ENCODE results near the gene COL21A1.

COL21A1 gene

DNA sequence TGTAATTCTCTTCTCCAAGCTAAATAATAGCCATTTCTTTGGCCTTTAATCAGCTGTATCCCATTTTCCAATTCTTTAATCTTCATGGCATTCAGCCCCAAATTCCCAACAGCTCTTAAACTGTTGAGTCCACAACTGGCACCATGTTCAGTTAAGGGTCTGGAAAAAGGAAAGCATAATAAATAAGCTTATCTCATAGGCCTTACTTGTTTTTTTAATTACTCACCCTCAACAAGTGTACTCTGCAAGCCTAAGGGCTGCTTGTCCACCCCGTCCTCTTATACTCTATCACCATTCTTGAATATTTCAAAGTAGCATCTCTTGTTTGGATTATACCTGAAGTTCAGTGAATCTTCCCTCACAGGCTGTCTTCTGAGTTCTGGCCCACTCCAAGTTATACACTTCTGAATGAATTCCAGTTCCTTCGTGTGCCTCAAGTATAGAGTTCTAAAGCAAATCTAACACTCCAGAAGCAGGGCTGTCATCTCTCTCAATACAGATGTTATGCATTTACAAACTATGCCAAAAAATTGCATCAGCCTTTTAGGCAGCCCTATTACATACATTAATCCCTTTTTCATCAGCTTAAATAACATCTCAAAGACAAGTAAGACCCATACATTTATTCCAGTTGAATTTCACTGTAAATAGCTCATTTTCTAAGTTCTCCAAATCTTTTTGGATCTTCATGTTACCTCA lies 98.7 kb downstream of the COL21A1 start:
- H3K4me3 ChIP-seq = no peak overlapping the region
- no peak overlapping the region for H3K9ac ChIP-seq
- H3K27ac ChIP-seq = no peak overlapping the region
- H3K27me3 ChIP-seq = no peaks in the 10 kb centered on the region
- no peaks in the 10 kb centered on the region for H4K20me1 ChIP-seq
- H3K9me3 ChIP-seq (replicated peaks in 1 of 11) = peaks cover 0 to 8% (median 0%) of the 10 kb centered on the region in 11 experiments; a peak in 4 of 22 replicates
- H3K4me2 ChIP-seq = no peak overlapping the region
- TF ChIP-seq Cebpa-rat (IDR thresholded peaks at IDR 0.05) = no peak
- H3K4me1 ChIP-seq = no peaks in the 10 kb centered on the region
- H3K36me3 ChIP-seq = no peaks in the 10 kb centered on the region

DNA sequence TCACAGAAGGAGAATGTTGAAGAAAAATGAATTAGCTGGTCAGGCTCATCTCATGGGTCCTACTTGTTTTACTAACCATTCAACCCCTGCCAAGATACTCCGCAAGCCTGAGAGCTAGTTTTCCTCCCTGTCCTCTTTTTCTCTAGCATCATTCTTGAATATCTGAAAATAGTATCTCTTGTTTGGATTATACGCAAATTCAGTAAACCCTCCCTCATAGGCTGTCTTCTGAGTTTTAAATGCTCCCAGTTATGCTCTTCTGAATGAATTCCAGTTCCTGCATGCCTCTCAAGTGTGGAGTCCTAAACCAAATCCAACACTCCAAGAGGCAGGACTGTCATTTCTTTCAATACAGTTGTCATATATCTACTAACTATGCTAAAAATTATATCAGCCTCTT lies 99.6 kb downstream of the COL21A1 start:
- H4K20me1 ChIP-seq = no peaks in the 10 kb centered on the region
- no peak overlapping the region for H3K27ac ChIP-seq
- no peaks in the 10 kb centered on the region for H3K4me1 ChIP-seq
- H3K9ac ChIP-seq = no peak overlapping the region
- H3K4me2 ChIP-seq = no peak overlapping the region
- H3K9me3 ChIP-seq (replicated peaks in 1 of 11) = no peaks in the 10 kb centered on the region
- no peaks in the 10 kb centered on the region for H3K27me3 ChIP-seq
- H3K4me3 ChIP-seq = no peak overlapping the region
- H3K36me3 ChIP-seq = no peaks in the 10 kb centered on the region
- TF ChIP-seq Cebpa-rat (IDR thresholded peaks at IDR 0.05) = no peak

DNA sequence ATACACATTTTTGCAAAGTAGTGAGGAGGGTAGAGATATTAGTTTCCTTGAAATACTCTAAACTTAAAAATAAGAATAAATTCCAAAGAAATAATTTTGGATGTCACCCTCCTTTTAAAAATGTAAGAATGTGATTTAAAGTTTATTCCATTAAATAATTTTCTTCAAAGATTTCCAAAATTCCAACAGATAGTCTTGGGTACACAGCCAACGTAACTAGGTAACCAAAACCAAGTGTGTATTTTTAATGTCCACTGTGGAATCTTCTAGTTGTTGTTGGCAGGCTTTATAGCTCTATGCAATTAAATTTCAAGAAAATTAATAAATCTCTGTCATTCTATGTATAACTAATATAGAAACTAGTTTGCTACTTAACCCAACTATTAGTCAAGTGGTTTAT lies 101.3 kb downstream of the COL21A1 start:
- no peak for TF ChIP-seq Cebpa-rat (IDR thresholded peaks at IDR 0.05)
- Histone ChIP-seq H4K20me1 (no peaks in the 10 kb centered on the region), H3K4me3 (no peak overlapping the region), H3K36me3 (no peaks in the 10 kb centered on the region), H3K27ac (no peak overlapping the region), H3K4me1 (no peaks in the 10 kb centered on the region), H3K9ac (no peak overlapping the region), H3K4me2 (no peak overlapping the region), H3K9me3 (replicated peaks in 1 of 11) (no peaks in the 10 kb centered on the region), H3K27me3 (no peaks in the 10 kb centered on the region)

DNA sequence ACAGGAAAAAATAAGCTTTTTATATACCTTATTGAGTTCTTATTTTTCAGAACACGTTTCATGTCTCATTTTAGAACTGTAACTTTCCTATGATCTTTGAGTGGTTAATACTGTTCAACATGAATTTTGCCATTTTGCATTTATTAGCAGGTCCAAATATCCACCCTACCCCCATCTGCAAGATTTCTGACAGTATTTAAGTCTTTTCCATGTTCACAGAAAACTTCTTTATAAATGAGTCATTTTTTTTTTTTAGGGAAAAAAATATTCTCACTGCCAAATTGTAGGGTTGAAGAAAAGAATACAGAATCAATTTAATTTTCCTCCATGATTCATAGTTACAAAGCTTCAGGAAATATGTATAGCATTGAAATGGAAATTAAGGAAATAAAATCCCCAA lies 101.8 kb downstream of the COL21A1 start:
- Histone ChIP-seq H3K4me1 (no peaks in the 10 kb centered on the region), H3K36me3 (no peaks in the 10 kb centered on the region), H3K4me2 (no peak overlapping the region), H3K27me3 (no peaks in the 10 kb centered on the region), H3K9ac (no peak overlapping the region), H4K20me1 (no peaks in the 10 kb centered on the region), H3K4me3 (no peak overlapping the region), H3K27ac (no peak overlapping the region), H3K9me3 (replicated peaks in 1 of 11) (no peaks in the 10 kb centered on the region)
- no peak for TF ChIP-seq Cebpa-rat (IDR thresholded peaks at IDR 0.05)

DNA sequence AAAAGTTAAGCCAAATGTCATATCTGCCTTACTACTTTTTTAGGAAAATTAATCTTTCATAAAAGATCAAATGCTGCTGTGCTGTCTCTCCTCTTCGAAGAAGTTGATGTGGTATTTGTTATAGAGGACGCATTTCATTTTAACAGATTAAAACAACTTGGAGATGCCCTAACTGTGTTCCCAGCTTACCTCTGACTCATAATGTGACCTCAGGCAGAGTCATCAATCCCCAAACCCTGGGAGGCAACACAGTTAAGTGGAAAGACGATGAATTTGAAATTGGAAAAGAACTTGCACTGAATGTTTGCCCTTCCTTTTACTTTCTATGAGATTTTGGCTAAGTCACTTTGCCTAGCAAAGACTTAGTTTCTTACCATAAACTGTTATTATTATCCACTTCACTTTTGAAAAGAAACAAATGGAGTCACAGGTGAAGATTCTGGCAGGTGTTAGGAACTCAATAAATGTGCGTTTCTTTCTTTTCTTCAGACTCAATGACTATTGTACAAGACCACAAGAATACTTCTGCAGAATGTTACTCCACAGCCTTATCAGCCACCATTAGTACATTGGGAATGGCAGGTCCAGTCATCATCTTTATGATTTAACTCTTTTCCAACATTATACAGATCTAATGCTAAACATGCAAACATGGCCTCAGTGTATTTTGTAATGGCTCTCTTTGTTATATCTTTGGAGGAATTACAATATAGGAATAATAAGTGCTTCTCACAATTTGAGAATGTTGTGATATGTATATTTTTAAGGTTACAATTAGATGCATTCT lies 102.6 kb downstream of the COL21A1 start:
- H3K27ac ChIP-seq = no peak overlapping the region

DNA sequence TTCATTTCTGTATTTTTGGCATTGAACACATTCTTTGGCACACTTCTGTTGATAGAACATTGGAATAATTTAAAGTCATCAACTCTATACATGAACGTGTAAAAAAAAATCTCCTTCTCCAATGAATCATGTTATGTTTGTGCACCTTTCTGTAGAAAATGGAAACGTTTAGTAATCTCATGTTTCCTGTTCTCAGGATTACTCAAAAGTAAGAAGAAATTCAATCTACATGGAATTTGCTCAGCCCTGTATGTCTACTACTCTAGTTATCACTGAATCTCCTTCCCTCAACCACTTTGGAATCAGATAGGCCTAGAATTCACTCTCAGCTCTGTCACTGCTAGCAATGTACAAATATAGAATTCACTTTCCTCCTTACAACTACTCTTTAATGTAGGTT lies 103.6 kb downstream of the COL21A1 start:
- Histone ChIP-seq H3K9ac (no peak overlapping the region), H3K36me3 (no peaks in the 10 kb centered on the region), H4K20me1 (no peaks in the 10 kb centered on the region), H3K27me3 (no peaks in the 10 kb centered on the region), H3K27ac (no peak overlapping the region), H3K9me3 (replicated peaks in 1 of 11) (no peaks in the 10 kb centered on the region), H3K4me1 (no peaks in the 10 kb centered on the region), H3K4me2 (no peak overlapping the region), H3K4me3 (no peak overlapping the region)
- TF ChIP-seq Cebpa-rat (IDR thresholded peaks at IDR 0.05) = no peak

More for the DNA sequence above, 102.6 kb downstream of the COL21A1 start:
- H4K20me1 ChIP-seq = no peaks in the 10 kb centered on the region
- H3K4me1 ChIP-seq = no peaks in the 10 kb centered on the region
- H3K4me3 ChIP-seq = no peak overlapping the region
- no peaks in the 10 kb centered on the region for H3K36me3 ChIP-seq
- no peaks in the 10 kb centered on the region for H3K27me3 ChIP-seq
- H3K9ac ChIP-seq = no peak overlapping the region
- H3K4me2 ChIP-seq = no peak overlapping the region
- H3K9me3 ChIP-seq (replicated peaks in 1 of 11) = no peaks in the 10 kb centered on the region
- TF ChIP-seq Cebpa-rat (IDR thresholded peaks at IDR 0.05) = no peak

DNA sequence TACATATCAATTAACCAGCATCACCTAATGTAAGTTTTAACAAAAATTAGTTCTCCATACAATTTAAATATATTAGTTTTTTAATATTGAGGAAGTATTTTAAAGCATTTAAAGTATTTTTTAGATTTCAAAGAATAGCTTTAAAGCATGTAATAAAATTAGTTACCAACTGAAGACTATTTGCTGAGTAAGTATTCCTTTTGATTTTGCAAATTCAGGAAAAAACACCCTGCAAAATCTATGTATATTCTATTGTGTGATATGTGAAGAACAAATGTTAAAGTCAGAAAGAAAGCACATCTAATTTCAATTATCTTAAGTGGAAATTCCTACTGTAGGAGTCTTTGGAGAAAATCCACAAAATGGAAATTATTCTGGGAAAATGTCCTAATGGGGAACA lies 107.3 kb downstream of the COL21A1 start:
- no peaks in the 10 kb centered on the region for H4K20me1 ChIP-seq
- no peak overlapping the region for H3K27ac ChIP-seq
- no peak overlapping the region for H3K4me3 ChIP-seq
- H3K36me3 ChIP-seq = no peaks in the 10 kb centered on the region
- H3K4me2 ChIP-seq = no peak overlapping the region
- H3K27me3 ChIP-seq = no peaks in the 10 kb centered on the region
- H3K9me3 ChIP-seq (replicated peaks in 1 of 11) = no peaks in the 10 kb centered on the region
- no peaks in the 10 kb centered on the region for H3K4me1 ChIP-seq
- H3K9ac ChIP-seq = no peak overlapping the region
- no peak for TF ChIP-seq Cebpa-rat (IDR thresholded peaks at IDR 0.05)

DNA sequence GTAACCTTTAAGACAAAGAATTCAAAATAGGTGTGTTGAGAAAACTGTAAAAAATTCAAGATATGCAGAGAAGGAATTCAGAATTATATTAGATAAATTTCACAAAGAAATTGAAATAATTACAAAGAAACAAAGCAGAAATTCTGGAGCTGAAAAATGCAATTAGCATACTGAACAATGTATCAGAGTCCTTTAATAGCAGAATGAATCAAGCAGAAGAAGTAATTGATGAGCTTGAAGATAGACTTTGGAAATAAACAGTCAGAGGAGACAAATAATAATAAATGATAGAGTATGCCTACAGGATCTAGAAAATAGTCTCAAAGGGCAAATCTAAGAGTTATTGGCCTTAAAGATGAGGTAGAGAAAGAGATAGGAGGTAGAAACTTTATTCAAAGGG lies 131.7 kb downstream of the COL21A1 start:
- Histone ChIP-seq H3K36me3 (no peaks in the 10 kb centered on the region), H4K20me1 (no peaks in the 10 kb centered on the region), H3K4me1 (no peaks in the 10 kb centered on the region), H3K4me2 (no peak overlapping the region), H3K4me3 (no peak overlapping the region), H3K9ac (no peak overlapping the region), H3K27ac (no peak overlapping the region), H3K27me3 (no peaks in the 10 kb centered on the region), H3K9me3 (replicated peaks in 1 of 11) (peaks cover 7 to 28% (median 17%) of the 10 kb centered on the region in 11 experiments; a peak in 19 of 22 replicates)
- no peak for TF ChIP-seq Cebpa-rat (IDR thresholded peaks at IDR 0.05)

DNA sequence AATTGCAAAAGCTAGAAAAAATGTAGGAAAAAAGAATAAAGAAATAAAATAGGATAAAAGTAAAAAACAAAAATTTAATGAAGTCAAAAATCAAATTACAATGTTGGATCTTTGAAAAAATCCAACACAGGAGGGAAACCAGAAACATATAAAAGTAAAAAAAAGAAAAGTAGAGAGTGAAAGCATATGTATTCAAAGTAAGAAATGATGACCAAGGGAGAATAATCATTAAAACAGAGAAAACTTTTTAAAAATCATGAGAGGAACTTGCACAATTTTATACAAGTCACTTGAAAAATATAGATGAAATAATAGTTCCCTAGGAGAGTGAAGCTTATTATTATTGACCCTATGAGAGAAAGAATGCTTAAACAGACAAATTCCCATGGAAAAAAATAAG lies 138.2 kb downstream of the COL21A1 start:
- no peak overlapping the region for H3K4me3 ChIP-seq
- H3K9me3 ChIP-seq (replicated peaks in 1 of 11) = peaks cover 0 to 27% (median 11%) of the 10 kb centered on the region in 11 experiments; a peak in 15 of 22 replicates
- no peaks in the 10 kb centered on the region for H3K36me3 ChIP-seq
- H3K9ac ChIP-seq = no peak overlapping the region
- no peak for TF ChIP-seq Cebpa-rat (IDR thresholded peaks at IDR 0.05)
- H3K27me3 ChIP-seq = no peaks in the 10 kb centered on the region
- no peak overlapping the region for H3K4me2 ChIP-seq
- H3K4me1 ChIP-seq = no peaks in the 10 kb centered on the region
- H4K20me1 ChIP-seq = no peaks in the 10 kb centered on the region
- H3K27ac ChIP-seq = no peak overlapping the region

DNA sequence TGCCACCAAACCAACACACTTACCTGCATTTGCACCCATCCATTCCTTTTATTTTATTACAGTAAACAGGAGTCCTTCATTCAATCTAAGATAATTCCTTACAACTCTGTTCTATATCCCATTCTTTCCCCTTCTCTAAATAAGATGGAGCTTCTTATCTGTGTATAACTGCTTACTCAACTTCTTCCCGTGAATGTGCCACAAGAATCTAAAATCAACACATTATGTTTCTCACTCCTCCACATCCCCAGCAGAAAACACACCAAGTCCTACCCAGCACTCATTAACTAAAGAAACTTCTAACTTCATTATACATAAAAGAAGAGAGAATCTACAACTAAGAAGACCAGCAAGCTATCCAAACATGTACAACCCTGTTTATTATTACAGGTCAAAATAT lies 141.1 kb downstream of the COL21A1 start:
- Histone ChIP-seq H3K4me1 (peaks cover 0 to 16% (median 4%) of the 10 kb centered on the region in 10 experiments; a peak in 7 of 20 replicates), H3K4me2 (no peak overlapping the region), H4K20me1 (no peaks in the 10 kb centered on the region), H3K27ac (no peak overlapping the region), H3K4me3 (no peak overlapping the region), H3K27me3 (no peaks in the 10 kb centered on the region), H3K9ac (no peak overlapping the region), H3K9me3 (replicated peaks in 1 of 11) (peaks cover 0 to 37% (median 11%) of the 10 kb centered on the region in 11 experiments; a peak in 11 of 22 replicates), H3K36me3 (peaks cover 0 to 6% (median 0%) of the 10 kb centered on the region in 11 experiments; a peak in 1 of 22 replicates)
- TF ChIP-seq Cebpa-rat (IDR thresholded peaks at IDR 0.05) = no peak
